PC-3 (cell line): ENCODE data around the gene PAN3.

Experiments used
- EZH2 ChIP-seq: fragments of 300-600 bp; sonication (generic); IDR thresholded peaks from one replicate; pipeline ENCODE4 v1.6.1; 2017; ENCODE audit warnings: antibody characterized with exemption, mild to moderate bottlenecking, low read length; ENCODE audit not compliant: unreplicated experiment
- EZH2phosphoT487 ChIP-seq: fragments of 300-600 bp; sonication (generic); IDR thresholded peaks from 2 replicates; pipeline ENCODE4 v1.6.1; 2018; ENCODE audit warnings: mild to moderate bottlenecking, antibody characterized with exemption, low read length, borderline replicate concordance
- TF ChIP-seq, protein P1 (sequence below): fragments of 300-600 bp; sonication (generic); conservative IDR thresholded peaks from 2 replicates; pipeline ENCODE4 v1.5.1; 2017; ENCODE audit warnings: antibody characterized with exemption, low read depth, mild to moderate bottlenecking, low read length

DNA sequence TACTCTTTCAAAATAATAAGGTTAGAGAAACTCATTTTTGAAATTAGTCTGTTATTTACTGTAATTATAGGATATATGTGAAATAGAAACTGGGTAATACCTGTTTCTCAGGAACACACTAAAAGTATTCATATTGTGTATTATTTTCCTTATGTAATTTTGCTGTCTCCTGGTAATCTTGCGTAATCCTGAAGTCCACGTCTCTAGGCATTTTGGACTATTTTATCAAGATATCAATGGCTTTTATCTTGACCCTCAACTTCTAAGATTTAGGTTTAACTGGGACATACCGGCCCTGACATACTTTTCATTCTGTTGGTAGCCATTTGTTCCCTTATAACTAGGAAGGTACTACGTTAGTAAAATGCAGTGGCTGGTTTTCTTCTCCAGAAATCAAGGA, 80.3 kb downstream of the PAN3 start:
- TF ChIP-seq, protein P1, sequence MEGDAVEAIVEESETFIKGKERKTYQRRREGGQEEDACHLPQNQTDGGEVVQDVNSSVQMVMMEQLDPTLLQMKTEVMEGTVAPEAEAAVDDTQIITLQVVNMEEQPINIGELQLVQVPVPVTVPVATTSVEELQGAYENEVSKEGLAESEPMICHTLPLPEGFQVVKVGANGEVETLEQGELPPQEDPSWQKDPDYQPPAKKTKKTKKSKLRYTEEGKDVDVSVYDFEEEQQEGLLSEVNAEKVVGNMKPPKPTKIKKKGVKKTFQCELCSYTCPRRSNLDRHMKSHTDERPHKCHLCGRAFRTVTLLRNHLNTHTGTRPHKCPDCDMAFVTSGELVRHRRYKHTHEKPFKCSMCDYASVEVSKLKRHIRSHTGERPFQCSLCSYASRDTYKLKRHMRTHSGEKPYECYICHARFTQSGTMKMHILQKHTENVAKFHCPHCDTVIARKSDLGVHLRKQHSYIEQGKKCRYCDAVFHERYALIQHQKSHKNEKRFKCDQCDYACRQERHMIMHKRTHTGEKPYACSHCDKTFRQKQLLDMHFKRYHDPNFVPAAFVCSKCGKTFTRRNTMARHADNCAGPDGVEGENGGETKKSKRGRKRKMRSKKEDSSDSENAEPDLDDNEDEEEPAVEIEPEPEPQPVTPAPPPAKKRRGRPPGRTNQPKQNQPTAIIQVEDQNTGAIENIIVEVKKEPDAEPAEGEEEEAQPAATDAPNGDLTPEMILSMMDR: no peak
- no peak for TF ChIP-seq EZH2
- TF ChIP-seq EZH2phosphoT487: no peak
